Keratinocyte (primary cell): Measurements from ENCODE around the gene AVPR2. TPM values are rescaled to one million over a fixed set of nuclear protein-coding genes. Genes with fewer than 3 reads are reported as not detected.

Experiments used
- DNase-seq: peaks from one replicate; pipeline ENCODE4 v3.0.0-alpha.2; 2011; ENCODE audit warnings: low read depth, missing footprints, low spot score
- FAIRE-seq: peaks from 2 replicates; lab custom pipeline; 2011; peaks lifted over from hg19 to GRCh38; lab: Jason Lieb, UNC
- H2AFZ ChIP-seq: 2 replicates; pipeline ENCODE4 v1.6.0; 2012; ENCODE audit warnings: low read length, control low read depth, inconsistent platforms; ENCODE audit not compliant: control insufficient read depth
- H3K27ac ChIP-seq: 2 replicates; pipeline ENCODE4 v1.5.1; 2011; ENCODE audit warnings: low read length; ENCODE audit not compliant: control insufficient read depth, insufficient read depth
- H3K27me3 ChIP-seq: 3 replicates; pipeline ENCODE4 v1.6.0; 2011; ENCODE audit warnings: low read length; ENCODE audit not compliant: control insufficient read depth, insufficient read depth; ENCODE audit errors: extremely low read depth
- H3K36me3 ChIP-seq, 2 experiments: 2 replicates in 1 of 2; 3 replicates in 1 of 2; pipeline ENCODE4 v1.5.1; 2011; ENCODE audit warnings: low read length in 2 of 2, mild to moderate bottlenecking in 1 of 2; ENCODE audit not compliant: control insufficient read depth in 2 of 2, insufficient read depth in 2 of 2; ENCODE audit errors: extremely low read depth in 1 of 2
- H3K4me1 ChIP-seq: 3 replicates; pipeline ENCODE4 v1.5.1; 2011; ENCODE audit warnings: low read length; ENCODE audit not compliant: control insufficient read depth, insufficient read depth; ENCODE audit errors: extremely low read depth
- H3K4me2 ChIP-seq: 3 replicates; pipeline ENCODE4 v1.6.0; 2011; ENCODE audit warnings: low read depth, low read length; ENCODE audit not compliant: control insufficient read depth, insufficient read depth; ENCODE audit errors: extremely low read depth
- H3K4me3 ChIP-seq, 3 experiments: fragments of 200-600 bp in 1 of 3; sonication (generic) in 1 of 3; 2 replicates in 2 of 3; 3 replicates in 1 of 3; pipeline ENCODE4 v1.5.1; 2011 to 2016; ENCODE audit warnings: low read length in 3 of 3, mild to moderate bottlenecking in 3 of 3, control low read depth in 2 of 3, inconsistent platforms in 1 of 3, low read depth in 1 of 3, mixed read lengths in 1 of 3, mixed run types in 1 of 3, moderate library complexity in 1 of 3; ENCODE audit not compliant: control insufficient read depth in 2 of 3, insufficient read depth in 2 of 3; ENCODE audit errors: extremely low read depth in 1 of 3
- H3K79me2 ChIP-seq: 2 replicates; pipeline ENCODE4 v1.6.0; 2012; ENCODE audit warnings: low read length; ENCODE audit not compliant: control insufficient read depth, insufficient read depth
- H3K9ac ChIP-seq: 3 replicates; pipeline ENCODE4 v1.6.0; 2011; ENCODE audit warnings: low read length; ENCODE audit not compliant: control insufficient read depth, insufficient read depth; ENCODE audit errors: extremely low read depth
- H3K9me1 ChIP-seq: 3 replicates; pipeline ENCODE4 v1.6.0; 2011; ENCODE audit warnings: low read length; ENCODE audit not compliant: control insufficient read depth, insufficient read depth; ENCODE audit errors: extremely low read depth
- H3K9me3 ChIP-seq: 2 replicates; pipeline ENCODE4 v1.5.1; 2012; ENCODE audit warnings: low read depth, low read length; ENCODE audit not compliant: control insufficient read depth
- H4K20me1 ChIP-seq: 3 replicates; pipeline ENCODE4 v1.6.0; 2011; ENCODE audit warnings: low read length; ENCODE audit not compliant: control insufficient read depth, insufficient read depth; ENCODE audit errors: extremely low read depth
- EZH2 ChIP-seq: IDR thresholded peaks from one replicate; pipeline ENCODE4 v1.6.1; 2012; ENCODE audit warnings: inconsistent platforms, mild to moderate bottlenecking, low read length, moderate library complexity
- dilution Hi-C: fragments of 300-500 bp; cut with MboI; formaldehyde crosslinking; loops from one replicate; pipeline ENCODE4 v1.7.0; 2020; ENCODE audit warnings: low sequenced_read_pairs; ENCODE audit not compliant: extremely low pct_ligation_motif_present
- polyA plus RNA-seq, 5 experiments: library from polyadenylated mRNA; depleted of rRNA in 3 of 5; stranded (reverse) in 3 of 5; stranded (forward) in 1 of 5; unstranded in 1 of 5; fragments of >200 nt; gene quantifications; 1 replicate in 1 of 5; 2 replicates in 3 of 5; 3 replicates in 1 of 5; pipeline versions ENCODE4 v1.2.1 to v1.2.3, GENCODE V29; 2011 to 2012; ENCODE audit warnings: missing spikeins in 2 of 5, low read depth in 1 of 5, low replicate concordance in 1 of 5
- TF ChIP-seq, protein P1 (sequence below), 3 experiments: IDR thresholded peaks in 1 of 3; conservative IDR thresholded peaks in 1 of 3; optimal IDR thresholded peaks in 1 of 3; 2 replicates in 2 of 3; 3 replicates in 1 of 3; pipeline versions ENCODE3 to v1.5.1; 2011; ENCODE audit warnings: low read length in 3 of 3, mild to moderate bottlenecking in 3 of 3, moderate library complexity in 2 of 3, control low read depth in 1 of 3, inconsistent platforms in 1 of 3; ENCODE audit not compliant: insufficient read depth in 2 of 3; ENCODE audit errors: extremely low read depth in 1 of 3

AVPR2 gene
- polyA plus RNA-seq, 1 donor (not counting 4 experiments of a cell fraction or from before 2014, with no cell fraction given), result not detected

DNA sequence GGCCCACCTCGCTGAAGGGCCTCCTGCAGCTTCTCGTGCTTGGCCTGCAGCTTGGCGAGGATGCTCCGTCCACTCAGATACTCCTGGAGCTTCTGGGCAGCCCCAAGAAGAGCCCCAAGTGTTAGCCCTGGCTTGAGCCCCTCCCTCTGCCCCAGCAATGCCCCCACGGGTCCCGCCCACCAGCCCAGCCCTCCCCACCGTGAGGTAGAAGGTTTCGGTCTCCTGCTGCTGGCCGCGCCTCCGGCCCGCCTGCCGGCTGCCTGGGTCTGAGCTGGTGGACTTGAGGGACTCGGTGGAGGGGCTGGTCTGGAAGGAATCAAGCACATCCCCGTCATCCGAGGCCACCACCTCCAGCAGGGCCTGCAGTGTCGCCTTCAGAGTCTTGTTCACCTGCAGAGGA lies 8.7 kb downstream of the AVPR2 start:
- TF ChIP-seq, protein P1, sequence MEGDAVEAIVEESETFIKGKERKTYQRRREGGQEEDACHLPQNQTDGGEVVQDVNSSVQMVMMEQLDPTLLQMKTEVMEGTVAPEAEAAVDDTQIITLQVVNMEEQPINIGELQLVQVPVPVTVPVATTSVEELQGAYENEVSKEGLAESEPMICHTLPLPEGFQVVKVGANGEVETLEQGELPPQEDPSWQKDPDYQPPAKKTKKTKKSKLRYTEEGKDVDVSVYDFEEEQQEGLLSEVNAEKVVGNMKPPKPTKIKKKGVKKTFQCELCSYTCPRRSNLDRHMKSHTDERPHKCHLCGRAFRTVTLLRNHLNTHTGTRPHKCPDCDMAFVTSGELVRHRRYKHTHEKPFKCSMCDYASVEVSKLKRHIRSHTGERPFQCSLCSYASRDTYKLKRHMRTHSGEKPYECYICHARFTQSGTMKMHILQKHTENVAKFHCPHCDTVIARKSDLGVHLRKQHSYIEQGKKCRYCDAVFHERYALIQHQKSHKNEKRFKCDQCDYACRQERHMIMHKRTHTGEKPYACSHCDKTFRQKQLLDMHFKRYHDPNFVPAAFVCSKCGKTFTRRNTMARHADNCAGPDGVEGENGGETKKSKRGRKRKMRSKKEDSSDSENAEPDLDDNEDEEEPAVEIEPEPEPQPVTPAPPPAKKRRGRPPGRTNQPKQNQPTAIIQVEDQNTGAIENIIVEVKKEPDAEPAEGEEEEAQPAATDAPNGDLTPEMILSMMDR (optimal IDR thresholded peaks at IDR 0.05 in 1 of 3, IDR thresholded peaks at IDR 0.05 in 1 of 3, conservative IDR thresholded peaks at IDR 0.05 in 1 of 3; ENCODE audit: extremely low read depth in 1 of 3, insufficient read depth in 2 of 3, low read length in 3 of 3), result no peak
- no peak for TF ChIP-seq EZH2
- dilution Hi-C loops, result no loop called here
- H3K4me2 ChIP-seq, result no peak overlapping the region
- H3K4me3 ChIP-seq, result no peak overlapping the region
- FAIRE-seq, result no peak
- no peaks in the 10 kb centered on the region for H3K79me2 ChIP-seq
- DNase-seq, result no peak
- H3K27me3 ChIP-seq, result no peaks in the 10 kb centered on the region
- no peaks in the 10 kb centered on the region for H3K36me3 ChIP-seq
- H3K9me3 ChIP-seq, result no peaks in the 10 kb centered on the region
- H3K9me1 ChIP-seq, result no peaks in the 10 kb centered on the region
- H3K4me1 ChIP-seq, result peaks cover 8% of the 10 kb centered on the region
- no peak overlapping the region for H2AFZ ChIP-seq
- H3K27ac ChIP-seq, result no peak overlapping the region
- H3K9ac ChIP-seq, result no peak overlapping the region
- H4K20me1 ChIP-seq, result no peaks in the 10 kb centered on the region

- FAIRE-seq (no peak), DNase-seq (no peak)
- no peak overlapping the region for H3K4me2 ChIP-seq
- dilution Hi-C loops, result no loop called here
- H3K27me3 ChIP-seq, result no peaks in the 10 kb centered on the region
- no peak overlapping the region for H3K27ac ChIP-seq
- H3K9me3 ChIP-seq, result no peaks in the 10 kb centered on the region
- no peak overlapping the region for H2AFZ ChIP-seq
- TF ChIP-seq, protein P1 (optimal IDR thresholded peaks at IDR 0.05 in 1 of 3, IDR thresholded peaks at IDR 0.05 in 1 of 3, conservative IDR thresholded peaks at IDR 0.05 in 1 of 3; ENCODE audit: extremely low read depth in 1 of 3, insufficient read depth in 2 of 3, low read length in 3 of 3), result no peak
- TF ChIP-seq EZH2, result no peak
- H4K20me1 ChIP-seq, result no peaks in the 10 kb centered on the region
- H3K36me3 ChIP-seq, result no peaks in the 10 kb centered on the region
- H3K4me3 ChIP-seq, result no peak overlapping the region
- peaks cover 8% of the 10 kb centered on the region for H3K4me1 ChIP-seq
- H3K79me2 ChIP-seq, result no peaks in the 10 kb centered on the region
- no peak overlapping the region for H3K9ac ChIP-seq
- no peaks in the 10 kb centered on the region for H3K9me1 ChIP-seq
Measured at GRCh38 chrX:153913701-153914100, 9.2 kb downstream of the AVPR2 start.
